Measurements from ENCODE around the gene MEA1.

Gene MEA1

DNA sequence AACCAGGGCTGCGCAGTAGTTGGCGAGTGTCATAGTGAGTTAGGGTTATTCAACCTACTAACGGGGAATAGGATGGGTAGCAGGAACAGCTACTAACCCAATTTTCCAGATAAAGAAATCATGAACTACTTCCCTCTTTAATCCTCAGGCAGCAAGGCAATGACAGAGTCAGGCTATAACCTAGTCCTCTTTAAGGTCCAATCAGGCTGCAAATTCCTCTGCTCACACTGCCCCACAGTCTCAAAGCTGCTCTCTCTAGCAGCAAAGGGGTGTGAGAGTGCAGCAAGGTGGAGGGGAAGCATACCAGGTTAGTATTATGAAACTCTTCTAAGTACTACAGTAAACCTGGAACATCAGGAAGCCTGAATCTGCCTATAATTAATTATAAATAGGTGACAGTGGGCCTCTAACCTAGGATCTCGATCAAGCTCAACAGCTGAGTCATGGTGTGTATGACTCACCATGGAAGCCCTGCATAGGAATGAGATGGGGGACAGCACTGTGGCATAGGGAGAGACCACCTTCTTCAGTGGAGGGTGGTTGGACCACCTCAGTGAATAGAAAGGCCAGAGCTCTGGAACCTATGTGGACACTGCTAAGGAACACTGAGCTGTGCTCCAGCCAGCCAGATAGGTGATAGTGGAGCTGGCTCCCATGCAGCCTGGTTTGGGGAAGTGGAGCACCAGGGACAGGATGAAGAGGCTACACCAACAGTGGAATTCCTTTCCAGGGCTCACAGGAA is 42.7 kb downstream of the MEA1 start:
- DNase-seq (ENCODE audit: low read depth in 2 of 2) = no peak

DNA sequence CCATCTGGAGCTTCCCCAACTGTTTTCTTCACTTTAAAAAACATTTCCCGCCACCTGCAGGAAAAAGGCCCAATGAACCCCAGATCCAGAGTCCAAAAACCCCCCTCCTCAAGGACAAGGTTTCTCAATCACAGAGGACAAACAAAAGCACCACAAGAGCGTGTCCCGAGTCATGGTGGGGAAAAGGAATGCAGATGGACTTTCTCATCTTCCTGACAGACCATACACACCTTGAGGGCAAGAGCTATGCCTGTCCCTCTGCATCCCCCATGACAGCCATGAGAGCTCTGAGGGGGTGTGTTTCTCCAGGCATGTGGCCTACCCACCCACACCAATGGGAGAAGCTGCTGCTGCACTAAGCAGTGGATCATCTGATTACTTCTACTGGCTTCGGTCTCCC is 43.8 kb downstream of the MEA1 start:
- no peak for DNase-seq (ENCODE audit: low read depth in 2 of 2)

GRCh38 chr6:42969431-42969830 is 44.3 kb downstream of the MEA1 start:
- no peak for DNase-seq (ENCODE audit: low read depth in 2 of 2)

- DNase-seq (ENCODE audit: low read depth in 2 of 2) = no peak
Observed at GRCh38 chr6:42968783-42969182, 45.0 kb downstream of the MEA1 start.

- DNase-seq (ENCODE audit: low read depth in 2 of 2) = no peak
Observed at GRCh38 chr6:42968126-42968701, 45.5 kb downstream of the MEA1 start.

DNA sequence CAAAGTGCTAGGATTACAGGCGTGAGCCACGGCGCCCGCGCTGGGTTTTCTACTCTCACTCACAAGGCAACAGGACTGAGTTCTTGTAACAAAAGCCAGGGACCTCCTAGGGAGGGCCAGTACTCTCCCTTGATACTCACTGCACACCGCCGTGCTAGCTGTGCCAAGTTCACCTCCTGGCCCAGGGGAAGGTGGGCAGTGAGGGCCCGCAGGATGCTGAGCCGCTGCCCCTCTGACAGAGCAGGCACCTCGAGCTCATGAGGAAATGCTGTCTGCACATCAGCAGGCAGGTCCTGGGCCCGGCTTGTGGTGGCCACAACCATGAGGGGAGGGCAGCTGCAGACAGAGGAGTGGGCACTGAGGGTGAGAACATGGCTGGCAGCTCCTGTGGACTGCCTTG is 46.5 kb downstream of the MEA1 start:
- no peak for DNase-seq (ENCODE audit: low read depth in 2 of 2)

- no peak for DNase-seq (ENCODE audit: low read depth in 2 of 2)
Observed at GRCh38 chr6:42966571-42966970, 47.2 kb downstream of the MEA1 start.

- DNase-seq (ENCODE audit: low read depth in 2 of 2) = no peak
Observed at GRCh38 chr6:42963855-42964605, 49.7 kb downstream of the MEA1 start.

DNA sequence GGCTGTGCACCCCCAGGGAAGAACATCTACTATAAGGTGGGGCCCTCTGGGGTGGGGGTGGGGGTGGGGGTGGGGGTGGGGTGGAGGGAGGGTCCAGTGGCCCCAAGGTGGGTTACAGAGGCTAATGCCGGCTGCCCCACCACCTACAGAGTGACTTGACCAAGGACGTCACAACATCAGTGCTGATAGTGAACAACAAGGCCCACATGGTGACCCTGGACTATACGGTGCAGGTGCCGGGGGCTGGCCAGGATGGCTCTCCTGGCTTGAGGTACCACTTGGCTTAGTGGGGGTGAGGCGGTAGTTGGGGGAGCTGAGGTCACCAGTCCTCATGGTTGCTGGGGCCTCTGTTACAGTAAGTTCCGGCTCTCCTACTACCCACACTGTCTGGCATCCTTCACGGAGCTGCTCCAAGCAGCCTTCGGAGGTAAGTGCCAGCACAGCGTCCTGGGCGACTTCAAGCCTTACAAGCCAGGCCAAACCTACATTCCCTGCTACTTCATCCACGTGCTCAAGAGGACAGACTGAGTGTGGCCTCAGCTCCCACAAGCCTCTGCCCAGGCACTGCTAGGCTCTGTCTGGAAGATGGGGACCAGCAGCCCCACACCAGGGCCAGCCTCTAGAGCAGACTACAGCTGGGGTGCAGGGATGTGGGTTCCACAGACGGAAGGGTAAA is 50.4 kb downstream of the MEA1 start:
- DNase-seq (ENCODE audit: low read depth in 2 of 2) = no peak

DNA sequence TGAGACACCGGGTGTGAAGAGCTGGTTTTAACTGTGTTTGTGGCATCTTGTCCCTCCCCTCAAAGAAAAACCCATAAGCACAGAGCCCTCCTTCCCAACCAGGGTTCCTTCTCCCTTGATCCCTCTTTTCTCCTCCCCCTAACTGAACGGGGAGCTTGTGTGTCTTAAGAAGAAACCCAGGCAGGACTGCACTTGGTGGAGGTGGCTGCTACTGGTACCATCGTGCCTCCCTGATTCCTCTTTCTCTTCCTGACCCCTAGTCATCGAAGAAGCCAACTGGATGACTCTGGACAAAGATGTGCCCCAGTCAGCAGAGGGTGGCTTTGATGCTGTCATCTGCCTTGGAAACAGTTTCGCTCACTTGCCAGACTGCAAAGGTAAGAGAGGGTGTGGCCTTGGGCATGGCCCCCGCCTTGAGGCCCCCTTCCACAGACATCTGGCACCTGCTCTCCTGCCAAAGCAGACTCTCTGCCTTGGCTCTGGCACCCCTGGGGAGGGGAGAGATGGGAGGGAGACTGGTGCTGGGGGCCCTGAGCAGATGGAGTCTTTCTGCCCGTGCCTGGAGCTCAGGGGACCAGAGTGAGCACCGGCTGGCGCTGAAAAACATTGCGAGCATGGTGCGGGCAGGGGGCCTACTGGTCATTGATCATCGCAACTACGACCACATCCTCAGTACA is 51.1 kb downstream of the MEA1 start:
- no peak for DNase-seq (ENCODE audit: low read depth in 2 of 2)

GRCh38 chr6:42962096-42962495 is 51.6 kb downstream of the MEA1 start:
- DNase-seq (ENCODE audit: low read depth in 2 of 2) = no peak
